Measurements from ENCODE around the gene CD8B. TPM values are rescaled to one million over a fixed set of nuclear protein-coding genes. Genes with fewer than 3 reads are reported as not detected.
A peak's percentile ranks its signal among the peaks of the same experiment; 100 is the strongest.

Gene CD8B
- total and polyA plus RNA-seq, 2 of the 13 experiments (the other 11 are each of a cell fraction or from before 2014, with no cell fraction given) = 0.04 TPM; not detected in 1

GRCh38 chr2:86807468-86808275, 54.0 kb downstream of the CD8B start (continued):
- TF ChIP-seq SMYD3 (CRISPR knock-in tag; IDR thresholded peaks at IDR 0.05) = no peak
- TF ChIP-seq, protein P1, sequence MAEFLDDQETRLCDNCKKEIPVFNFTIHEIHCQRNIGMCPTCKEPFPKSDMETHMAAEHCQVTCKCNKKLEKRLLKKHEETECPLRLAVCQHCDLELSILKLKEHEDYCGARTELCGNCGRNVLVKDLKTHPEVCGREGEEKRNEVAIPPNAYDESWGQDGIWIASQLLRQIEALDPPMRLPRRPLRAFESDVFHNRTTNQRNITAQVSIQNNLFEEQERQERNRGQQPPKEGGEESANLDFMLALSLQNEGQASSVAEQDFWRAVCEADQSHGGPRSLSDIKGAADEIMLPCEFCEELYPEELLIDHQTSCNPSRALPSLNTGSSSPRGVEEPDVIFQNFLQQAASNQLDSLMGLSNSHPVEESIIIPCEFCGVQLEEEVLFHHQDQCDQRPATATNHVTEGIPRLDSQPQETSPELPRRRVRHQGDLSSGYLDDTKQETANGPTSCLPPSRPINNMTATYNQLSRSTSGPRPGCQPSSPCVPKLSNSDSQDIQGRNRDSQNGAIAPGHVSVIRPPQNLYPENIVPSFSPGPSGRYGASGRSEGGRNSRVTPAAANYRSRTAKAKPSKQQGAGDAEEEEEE (CRISPR knock-in tag; IDR thresholded peaks at IDR 0.05; ENCODE audit: borderline replicate concordance) = peak; percentile 62; the same call in 1 of the 2 replicates
- TF ChIP-seq RBM39 (IDR thresholded peaks at IDR 0.05; ENCODE audit: low read depth, low read length, poor library complexity, severe bottlenecking) = no peak
- no peak for TF ChIP-seq HNRNPK (IDR thresholded peaks at IDR 0.05; ENCODE audit: low read depth, low read length, poor library complexity, severe bottlenecking)
- TF ChIP-seq, protein P2, sequence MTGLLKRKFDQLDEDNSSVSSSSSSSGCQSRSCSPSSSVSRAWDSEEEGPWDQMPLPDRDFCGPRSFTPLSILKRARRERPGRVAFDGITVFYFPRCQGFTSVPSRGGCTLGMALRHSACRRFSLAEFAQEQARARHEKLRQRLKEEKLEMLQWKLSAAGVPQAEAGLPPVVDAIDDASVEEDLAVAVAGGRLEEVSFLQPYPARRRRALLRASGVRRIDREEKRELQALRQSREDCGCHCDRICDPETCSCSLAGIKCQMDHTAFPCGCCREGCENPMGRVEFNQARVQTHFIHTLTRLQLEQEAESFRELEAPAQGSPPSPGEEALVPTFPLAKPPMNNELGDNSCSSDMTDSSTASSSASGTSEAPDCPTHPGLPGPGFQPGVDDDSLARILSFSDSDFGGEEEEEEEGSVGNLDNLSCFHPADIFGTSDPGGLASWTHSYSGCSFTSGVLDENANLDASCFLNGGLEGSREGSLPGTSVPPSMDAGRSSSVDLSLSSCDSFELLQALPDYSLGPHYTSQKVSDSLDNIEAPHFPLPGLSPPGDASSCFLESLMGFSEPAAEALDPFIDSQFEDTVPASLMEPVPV (CRISPR knock-in tag; IDR thresholded peaks at IDR 0.05) = peak; percentile 71; the same call in 1 of the 2 replicates
- TF ChIP-seq FOXP1 (IDR thresholded peaks at IDR 0.05) = no peak
- no peak for TF ChIP-seq FOXP1 (CRISPR knock-in tag; IDR thresholded peaks at IDR 0.05)
- no peak for TF ChIP-seq ZXDC (CRISPR knock-in tag; IDR thresholded peaks at IDR 0.05)
- TF ChIP-seq FOSL2 (CRISPR knock-in tag; IDR thresholded peaks at IDR 0.05) = no peak; the same call in none of the 2 replicates
- no peak for TF ChIP-seq ZNF766 (CRISPR knock-in tag; IDR thresholded peaks at IDR 0.05; ENCODE audit: borderline replicate concordance)
- TF ChIP-seq MTF2 (CRISPR knock-in tag; IDR thresholded peaks at IDR 0.05; ENCODE audit: borderline replicate concordance) = peak; percentile 86; the same call in 1 of the 2 replicates
- TF ChIP-seq MIER3 (CRISPR knock-in tag; IDR thresholded peaks at IDR 0.05; ENCODE audit: borderline replicate concordance) = no peak
- TF ChIP-seq, protein P3, sequence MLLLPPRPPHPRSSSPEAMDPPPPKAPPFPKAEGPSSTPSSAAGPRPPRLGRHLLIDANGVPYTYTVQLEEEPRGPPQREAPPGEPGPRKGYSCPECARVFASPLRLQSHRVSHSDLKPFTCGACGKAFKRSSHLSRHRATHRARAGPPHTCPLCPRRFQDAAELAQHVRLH (CRISPR knock-in tag; IDR thresholded peaks at IDR 0.05; ENCODE audit: borderline replicate concordance, low read depth) = no peak
- TF ChIP-seq PCBP2 (optimal IDR thresholded peaks at IDR 0.05; ENCODE audit: low read depth, low read length, poor library complexity, severe bottlenecking) = no peak
- TF ChIP-seq HOXA7 (CRISPR knock-in tag; IDR thresholded peaks at IDR 0.05) = no peak
- no peak for TF ChIP-seq PRPF4 (IDR thresholded peaks at IDR 0.05; ENCODE audit: low read depth, low read length, poor library complexity, severe bottlenecking)
- TF ChIP-seq NR2C2 (CRISPR knock-in tag; IDR thresholded peaks at IDR 0.05; ENCODE audit: borderline replicate concordance) = peak; percentile 92
- no peak; the same call in 1 of the 2 replicates for TF ChIP-seq ZNF598 (CRISPR knock-in tag; IDR thresholded peaks at IDR 0.05; ENCODE audit: borderline replicate concordance)
- TF ChIP-seq ZBTB46 (CRISPR knock-in tag; IDR thresholded peaks at IDR 0.05; ENCODE audit: borderline replicate concordance) = no peak
- no peak for TF ChIP-seq CBX1 (IDR thresholded peaks at IDR 0.05; ENCODE audit: low read depth)
